OCI-LY7 (cell line): ENCODE results near the gene KRT6A. TPM values are rescaled to one million over a fixed set of nuclear protein-coding genes. Genes with fewer than 3 reads are reported as not detected.

Source experiments
- BruUV-seq: library from RNA; stranded (reverse); fragments of 400-500 nt; replicated peaks from 2 replicates; lab custom pipeline; 2021; lab: Mats Ljungman, UMichigan
- CTCF ChIA-PET: fragments of 300-600 bp; sonication (Branson Sonifier 250); formaldehyde crosslinking; loops from one replicate; lab custom pipeline; 2022; ENCODE audit warnings: antibody characterized with exemption; ENCODE audit not compliant: unreplicated experiment; lab: Charles Lee
- POLR2A ChIA-PET: fragments of 300-600 bp; sonication (Branson Sonifier 250); formaldehyde crosslinking; loops from one replicate; lab custom pipeline; 2022; ENCODE audit warnings: antibody characterized with exemption; lab: Charles Lee
- DNase-seq: peaks from one replicate; pipeline ENCODE4 v3.0.0-alpha.2; 2015; ENCODE audit warnings: low spot score
- H2AFZ ChIP-seq: fragments of 200-600 bp; sonication (generic), shearing (Covaris generic); 2 replicates; pipeline ENCODE4 v1.6.1; 2014; ENCODE audit warnings: mild to moderate bottlenecking, antibody characterized with exemption, low read length, moderate library complexity
- H3K27ac ChIP-seq: fragments of 200-600 bp; sonication (generic); 2 replicates; pipeline ENCODE4 v1.5.1; 2014; ENCODE audit warnings: mixed run types, low read depth, mild to moderate bottlenecking, moderate library complexity, low read length, inconsistent platforms; ENCODE audit not compliant: poor library complexity, severe bottlenecking
- H3K36me3 ChIP-seq: fragments of 200-600 bp; sonication (generic); 2 replicates; pipeline ENCODE4 v1.6.1; 2014; ENCODE audit warnings: mild to moderate bottlenecking, antibody characterized with exemption, low read length, moderate library complexity, mixed read lengths; ENCODE audit not compliant: insufficient read depth
- H3K4me1 ChIP-seq: fragments of 200-600 bp; sonication (generic); 2 replicates; pipeline ENCODE4 v1.5.1; 2014; ENCODE audit warnings: mild to moderate bottlenecking, low read length; ENCODE audit not compliant: insufficient read depth, poor library complexity, severe bottlenecking
- H3K4me2 ChIP-seq: fragments of 200-600 bp; sonication (generic); 2 replicates; pipeline ENCODE4 v1.6.1; 2014; ENCODE audit warnings: mild to moderate bottlenecking, low read length
- H3K4me3 ChIP-seq: fragments of 200-600 bp; sonication (generic); 2 replicates; pipeline ENCODE4 v1.5.1; 2014; ENCODE audit warnings: mild to moderate bottlenecking, low read depth, low read length; ENCODE audit not compliant: poor library complexity, severe bottlenecking
- H3K79me2 ChIP-seq: fragments of 200-600 bp; sonication (generic); 2 replicates; pipeline ENCODE4 v1.6.1; 2016; ENCODE audit warnings: low read depth, mild to moderate bottlenecking, low read length, moderate library complexity, mixed read lengths; ENCODE audit not compliant: insufficient read depth
- H3K9me2 ChIP-seq: fragments of 200-600 bp; sonication (generic); 2 replicates; pipeline ENCODE4 v1.6.1; 2016; ENCODE audit warnings: mild to moderate bottlenecking, low read length, mixed read lengths; ENCODE audit not compliant: insufficient read depth
- H3K9me3 ChIP-seq: fragments of 200-600 bp; sonication (generic); 2 replicates; pipeline ENCODE4 v1.6.1; 2014; ENCODE audit warnings: mild to moderate bottlenecking, mixed run types, low read length, mixed read lengths
- H4K20me1 ChIP-seq: fragments of 200-600 bp; sonication (generic); 2 replicates; pipeline ENCODE4 v1.6.1; 2014; ENCODE audit warnings: mild to moderate bottlenecking, antibody characterized with exemption, low read length, moderate library complexity, mixed read lengths; ENCODE audit not compliant: insufficient read depth
- EZH2phosphoT487 ChIP-seq: fragments of 200-600 bp; sonication (generic); IDR thresholded peaks from 2 replicates; pipeline ENCODE4 v1.6.1; 2018; ENCODE audit warnings: low read depth, borderline replicate concordance, mild to moderate bottlenecking, mixed run types, antibody characterized with exemption, low read length, moderate library complexity, mixed read lengths
- intact Hi-C: fragments of 100-400 bp; cut with micrococcal nuclease; formaldehyde crosslinking; loops from one replicate; pipeline ENCODE4 v1.10.0; 2022; ENCODE audit not compliant: unreplicated experiment
- total RNA-seq, 2 experiments: library from RNA; depleted of rRNA in 1 of 2; stranded (reverse); fragments of >200 nt in 1 of 2; shearing (Covaris generic) in 1 of 2; gene quantifications; 2 replicates each; pipeline ENCODE4 v1.2.3, GENCODE V29; 2014 to 2022
- TF ChIP-seq, protein P1 (sequence below): fragments of 200-600 bp; sonication (generic); conservative IDR thresholded peaks from 2 replicates; pipeline ENCODE4 v1.5.1; 2014; ENCODE audit warnings: mild to moderate bottlenecking, antibody characterized with exemption, low read length, moderate library complexity, mixed read lengths

Gene KRT6A
- total RNA-seq, 2 experiments from 2014 or later = 0.74 TPM; not detected in 1

DNA sequence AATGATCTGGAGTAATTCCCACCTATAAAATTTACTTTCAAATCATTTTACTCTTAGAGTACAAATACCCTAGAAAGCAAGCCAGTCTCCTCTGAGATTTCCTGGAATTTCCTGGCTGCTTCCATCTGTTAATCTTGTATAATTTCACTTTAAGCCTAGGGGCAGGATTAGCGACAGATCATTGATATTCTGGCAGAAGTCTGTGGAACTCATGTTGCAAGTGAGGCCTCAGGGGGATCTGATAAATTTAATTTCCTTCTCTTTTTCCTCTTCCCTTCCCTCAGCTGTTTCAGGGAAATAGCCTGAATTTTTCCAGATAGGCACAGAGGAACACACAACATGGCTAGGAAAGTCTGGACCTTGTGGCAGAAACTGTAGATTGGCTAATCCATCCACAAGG is 5.9 kb upstream of the KRT6A start:
- H3K9me2 ChIP-seq = no peaks in the 10 kb centered on the region
- TF ChIP-seq EZH2phosphoT487 = no peak
- TF ChIP-seq, protein P1, sequence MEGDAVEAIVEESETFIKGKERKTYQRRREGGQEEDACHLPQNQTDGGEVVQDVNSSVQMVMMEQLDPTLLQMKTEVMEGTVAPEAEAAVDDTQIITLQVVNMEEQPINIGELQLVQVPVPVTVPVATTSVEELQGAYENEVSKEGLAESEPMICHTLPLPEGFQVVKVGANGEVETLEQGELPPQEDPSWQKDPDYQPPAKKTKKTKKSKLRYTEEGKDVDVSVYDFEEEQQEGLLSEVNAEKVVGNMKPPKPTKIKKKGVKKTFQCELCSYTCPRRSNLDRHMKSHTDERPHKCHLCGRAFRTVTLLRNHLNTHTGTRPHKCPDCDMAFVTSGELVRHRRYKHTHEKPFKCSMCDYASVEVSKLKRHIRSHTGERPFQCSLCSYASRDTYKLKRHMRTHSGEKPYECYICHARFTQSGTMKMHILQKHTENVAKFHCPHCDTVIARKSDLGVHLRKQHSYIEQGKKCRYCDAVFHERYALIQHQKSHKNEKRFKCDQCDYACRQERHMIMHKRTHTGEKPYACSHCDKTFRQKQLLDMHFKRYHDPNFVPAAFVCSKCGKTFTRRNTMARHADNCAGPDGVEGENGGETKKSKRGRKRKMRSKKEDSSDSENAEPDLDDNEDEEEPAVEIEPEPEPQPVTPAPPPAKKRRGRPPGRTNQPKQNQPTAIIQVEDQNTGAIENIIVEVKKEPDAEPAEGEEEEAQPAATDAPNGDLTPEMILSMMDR = no peak
- H3K9me3 ChIP-seq = no peaks in the 10 kb centered on the region
- H3K4me2 ChIP-seq = no peak overlapping the region
- H3K36me3 ChIP-seq = no peaks in the 10 kb centered on the region
- H3K4me1 ChIP-seq = peaks cover 21% of the 10 kb centered on the region
- H3K4me3 ChIP-seq = no peak overlapping the region
- no TSS peak for BruUV-seq
- POLR2A ChIA-PET = no interaction called here
- no peak for DNase-seq
- no peaks in the 10 kb centered on the region for H3K79me2 ChIP-seq
- no peak overlapping the region for H2AFZ ChIP-seq
- no peaks in the 10 kb centered on the region for H4K20me1 ChIP-seq
- no peak overlapping the region for H3K27ac ChIP-seq
- CTCF ChIA-PET = no interaction called here
- intact Hi-C loops = no loop called here

DNA sequence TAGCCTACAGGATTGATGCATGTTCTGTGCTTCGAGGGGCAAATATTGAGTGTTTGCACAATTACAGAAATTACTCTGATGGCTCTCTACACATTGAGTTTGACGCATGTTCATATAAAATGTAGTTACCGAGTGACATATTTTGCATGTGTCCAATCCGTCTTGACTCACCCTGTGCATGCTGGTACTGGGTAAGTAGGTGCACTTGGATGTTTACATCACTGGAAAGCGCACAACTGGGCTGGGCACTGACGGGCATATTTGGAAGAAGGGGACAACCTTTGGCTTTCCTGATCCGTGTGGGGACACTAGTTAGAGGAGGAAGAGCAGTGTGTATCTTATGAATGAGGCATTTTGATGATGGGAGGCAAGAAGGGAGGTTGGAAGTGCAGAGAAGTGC is 4.9 kb upstream of the KRT6A start:
- TF ChIP-seq, protein P1 = no peak
- TF ChIP-seq EZH2phosphoT487 = no peak
- Histone ChIP-seq H4K20me1 (no peaks in the 10 kb centered on the region), H3K27ac (no peak overlapping the region), H3K4me2 (no peak overlapping the region), H3K4me1 (peaks cover 21% of the 10 kb centered on the region), H2AFZ (no peak overlapping the region), H3K9me3 (no peaks in the 10 kb centered on the region), H3K79me2 (no peaks in the 10 kb centered on the region), H3K9me2 (no peaks in the 10 kb centered on the region), H3K36me3 (no peaks in the 10 kb centered on the region), H3K4me3 (no peak overlapping the region)
- POLR2A ChIA-PET = no interaction called here
- intact Hi-C loops = no loop called here
- no TSS peak for BruUV-seq
- DNase-seq = no peak
- CTCF ChIA-PET = no interaction called here

DNA sequence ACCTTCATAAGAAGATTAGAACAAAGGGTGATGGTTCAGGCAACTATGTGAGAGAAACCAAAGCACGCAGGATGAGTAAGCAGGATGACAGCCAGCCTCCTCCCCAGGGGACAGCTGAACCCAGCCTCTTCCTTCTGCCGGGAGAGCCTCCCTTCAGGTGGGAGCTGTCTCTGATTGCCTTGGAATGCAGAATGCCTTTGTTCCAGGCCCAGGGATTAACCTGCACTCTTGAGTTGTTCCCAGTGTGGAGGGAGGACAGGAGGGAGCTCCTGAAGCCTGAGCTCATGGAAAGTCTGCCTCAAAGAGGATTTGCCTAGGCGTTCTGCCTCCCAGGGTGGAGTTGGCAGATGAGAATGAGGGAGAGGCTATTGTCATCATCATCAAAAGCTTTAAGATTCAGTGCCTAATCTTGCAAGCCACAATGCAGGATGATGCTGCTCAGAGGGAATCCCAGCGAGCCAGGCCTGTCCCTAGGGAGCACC is 3.6 kb upstream of the KRT6A start:
- ChIA-PET POLR2A (interaction anchor here (0.6 kb wide), 2 partner anchors 323 to 395 kb away, joined by 3 to 5 read pairs; no protein-coding TSS in a partner anchor), CTCF (interaction anchor here (0.6 kb wide), 1 partner anchor 113 kb away, joined by 3 read pairs; no protein-coding TSS in a partner anchor)
- Histone ChIP-seq H3K4me3 (no peak overlapping the region), H2AFZ (0 out of 2 replicates have a peak overlapping the region, but pooled peaks have one; percentile 34), H3K4me1 (peaks cover 21% of the 10 kb centered on the region), H3K27ac (no peak overlapping the region), H3K9me3 (no peaks in the 10 kb centered on the region), H3K9me2 (no peaks in the 10 kb centered on the region), H3K4me2 (peak overlapping the region; percentile 48), H3K79me2 (no peaks in the 10 kb centered on the region), H4K20me1 (no peaks in the 10 kb centered on the region), H3K36me3 (no peaks in the 10 kb centered on the region)
- BruUV-seq = no TSS peak
- no peak for DNase-seq
- TF ChIP-seq, protein P1 = no peak
- TF ChIP-seq EZH2phosphoT487 = no peak
- intact Hi-C loops = no loop called here
